Measurements from ENCODE around the gene GPR179. TPM values are rescaled to one million over a fixed set of nuclear protein-coding genes. Genes with fewer than 3 reads are reported as not detected.

GPR179 gene
- total RNA-seq, 1 experiment from 2014 or later: 0.17 TPM

- H3K4me3 ChIP-seq (replicated peaks in 1 of 2; ENCODE audit: low read depth in 1 of 2, low read length in 2 of 2): peak within 1 kb of the TSS; percentile 58 to 68
- no peaks in the 10 kb centered on the region for H3K9me3 ChIP-seq (ENCODE audit: control insufficient read depth in 1 of 2, insufficient read depth in 1 of 2, low read depth in 1 of 2, low read length in 2 of 2)
- DNase-seq (ENCODE audit: low read depth, low spot score) (peak; percentile 84), ATAC-seq (peak; percentile 91)
- peak within 1 kb of the TSS; percentile 60 for H3K27ac ChIP-seq (ENCODE audit: low read depth, low read length)
- peak within 1 kb of the TSS; percentile 76 for H3K9ac ChIP-seq (ENCODE audit: low read length)
- ChIA-PET RAD21 (ENCODE audit: low non-redundant PET in 1 of 2, low total read pairs in 2 of 2, uncharacterized antibody in 2 of 2, unreplicated experiment in 2 of 2) (no interaction called here), POLR2A (interaction anchor here (1.0 kb wide), 2 partner anchors 10 to 63 kb away, joined by 4 to 5 read pairs; no protein-coding TSS in a partner anchor), CTCF (interaction anchor here (1.0 to 1.1 kb wide), 4 partner anchors 18 to 64 kb away, joined by 3 to 7 read pairs (median 4); no protein-coding TSS in a partner anchor)
- BruUV-seq (replicated peaks): no TSS peak
- H3K36me3 ChIP-seq (ENCODE audit: control insufficient read depth in 1 of 2, insufficient read depth in 2 of 2, low read length in 2 of 2): no peaks in the 10 kb centered on the region
- peaks cover 4 to 32% of the 10 kb centered on the region in 2 experiments; a peak in 3 of 4 replicates for H3K4me1 ChIP-seq (ENCODE audit: control insufficient read depth in 1 of 2, insufficient read depth in 2 of 2, low read length in 2 of 2)
- H4K20me1 ChIP-seq (ENCODE audit: insufficient read depth): 0 out of 2 replicates have a peak, but pooled peaks cover 3% of the 10 kb centered on the region
- intact Hi-C loops (cut with micrococcal nuclease): loop anchor here (10.0 kb wide), 1 partner anchor 133 kb away; no protein-coding TSS in a partner anchor
- peaks cover 35% of the 10 kb centered on the region for H3K79me2 ChIP-seq (ENCODE audit: insufficient read depth, low read length)
- H3K9me2 ChIP-seq (ENCODE audit: insufficient read depth): no peaks in the 10 kb centered on the region
- TF ChIP-seq FOSL1 (IDR thresholded peaks at IDR 0.05; ENCODE audit: low read depth): peak; percentile 11; the same call in 1 of the 2 replicates
- peak; percentile 35; the same call in 1 of the 2 replicates for TF ChIP-seq JUND (IDR thresholded peaks at IDR 0.05)
- TF ChIP-seq SP1 (IDR thresholded peaks at IDR 0.05; ENCODE audit: low read depth): peak; percentile 61
- TF ChIP-seq TCF7L2 (IDR thresholded peaks at IDR 0.05; ENCODE audit: borderline replicate concordance, extremely low read depth, insufficient read depth, insufficient read length): peak; percentile 46
- TF ChIP-seq POLR2A (IDR thresholded peaks at IDR 0.05; ENCODE audit: borderline replicate concordance, extremely low read depth, insufficient read depth, insufficient read length): peak; percentile 33
- no peak for TF ChIP-seq ELF1 (IDR thresholded peaks at IDR 0.05; ENCODE audit: borderline replicate concordance, low read depth)
- TF ChIP-seq MAX (IDR thresholded peaks at IDR 0.05): peak; percentile 80
- TF ChIP-seq CBX3 (IDR thresholded peaks at IDR 0.05; ENCODE audit: low read depth): peak; percentile 44; the same call in 1 of the 2 replicates
- TF ChIP-seq REST (IDR thresholded peaks at IDR 0.05; ENCODE audit: low read depth): no peak
- peak; percentile 85 for TF ChIP-seq ZFX (IDR thresholded peaks at IDR 0.05)
- TF ChIP-seq EZH2 (IDR thresholded peaks at IDR 0.05): no peak
- peak; percentile 33; the same call in 1 of the 2 replicates for TF ChIP-seq EGR1 (IDR thresholded peaks at IDR 0.05; ENCODE audit: low read depth)
- peak; percentile 73 for TF ChIP-seq SIN3A (IDR thresholded peaks at IDR 0.05; ENCODE audit: low read depth)
- TF ChIP-seq POLR2AphosphoS5 (IDR thresholded peaks at IDR 0.05; ENCODE audit: low read depth, low read length): peak; percentile 95
- H3K27me3 ChIP-seq (ENCODE audit: insufficient read depth, low read length): no peaks in the 10 kb centered on the region
- peak within 1 kb of the TSS; percentile 30 for H2AFZ ChIP-seq (ENCODE audit: low read depth, low read length, poor library complexity, severe bottlenecking)
- peak within 1 kb of the TSS; percentile 73 for H3K4me2 ChIP-seq (ENCODE audit: low read length)
Observed at GRCh38 chr17:38351412-38352222, 7.9 kb upstream of the GPR179 start, which contains the start of gene SOCS7. TSS of gene SOCS7 (plus strand) at chr17:38351844. CDS start at chr17:38352053, 209 bp downstream.

Data from HCT116 (cell line).